ENCODE measurements around the gene DDO. TPM values are rescaled to one million over a fixed set of nuclear protein-coding genes. Genes with fewer than 3 reads are reported as not detected.

DDO gene
- polyA plus RNA-seq, 1 donor from 2014 or later, result not detected

- H4K20me1 ChIP-seq (ENCODE audit: insufficient read depth), result no peaks in the 10 kb centered on the region
- H3K79me2 ChIP-seq (replicated peaks; ENCODE audit: insufficient read depth, low read length), result no peaks in the 10 kb centered on the region
- H3K36me3 ChIP-seq (ENCODE audit: insufficient read depth, low read length), result no peaks in the 10 kb centered on the region
- H3K27ac ChIP-seq (ENCODE audit: low read length), result no peak overlapping the region
- H3K9me2 ChIP-seq (ENCODE audit: insufficient read depth, low read length), result no peaks in the 10 kb centered on the region
- no peaks in the 10 kb centered on the region for H3K27me3 ChIP-seq (ENCODE audit: insufficient read depth, low read depth, low read length)
- no peak overlapping the region for H2AFZ ChIP-seq (ENCODE audit: low read depth, low read length)
- TF ChIP-seq EZH2 (IDR thresholded peaks at IDR 0.05; ENCODE audit: borderline replicate concordance, insufficient read depth, low read length, poor library complexity, severe bottlenecking) (no peak), CTCF (IDR thresholded peaks at IDR 0.05; ENCODE audit: poor library complexity, severe bottlenecking) (no peak)
- H3K9me3 ChIP-seq (ENCODE audit: low read length), result no peaks in the 10 kb centered on the region
- no peaks in the 10 kb centered on the region for H3F3A ChIP-seq (ENCODE audit: insufficient read depth, low read length, poor library complexity, severe bottlenecking)
- H3K9ac ChIP-seq (ENCODE audit: low read length), result no peak overlapping the region
- no peak overlapping the region for H3K4me3 ChIP-seq (ENCODE audit: low read length)
- no peak overlapping the region for H3K4me2 ChIP-seq (ENCODE audit: low read length)
Observed at GRCh38 chr6:110401585-110402176, 13.7 kb downstream of the DDO start.

GRCh38 chr6:110400208-110400607 lies 15.2 kb downstream of the DDO start:
- H2AFZ ChIP-seq (ENCODE audit: low read depth, low read length), result no peak overlapping the region
- H3K4me2 ChIP-seq (ENCODE audit: low read length), result no peak overlapping the region
- H3K27me3 ChIP-seq (ENCODE audit: insufficient read depth, low read depth, low read length), result no peaks in the 10 kb centered on the region
- H3K79me2 ChIP-seq (replicated peaks; ENCODE audit: insufficient read depth, low read length), result no peaks in the 10 kb centered on the region
- no peak overlapping the region for H3K9ac ChIP-seq (ENCODE audit: low read length)
- H3K9me3 ChIP-seq (ENCODE audit: low read length), result no peaks in the 10 kb centered on the region
- no peaks in the 10 kb centered on the region for H3K9me2 ChIP-seq (ENCODE audit: insufficient read depth, low read length)
- no peaks in the 10 kb centered on the region for H4K20me1 ChIP-seq (ENCODE audit: insufficient read depth)
- no peaks in the 10 kb centered on the region for H3F3A ChIP-seq (ENCODE audit: insufficient read depth, low read length, poor library complexity, severe bottlenecking)
- H3K36me3 ChIP-seq (ENCODE audit: insufficient read depth, low read length), result no peaks in the 10 kb centered on the region
- H3K4me3 ChIP-seq (ENCODE audit: low read length), result no peak overlapping the region
- no peak for TF ChIP-seq EP300 (conservative IDR thresholded peaks at IDR 0.05; ENCODE audit: poor library complexity, severe bottlenecking)
- TF ChIP-seq RAD21 (conservative IDR thresholded peaks at IDR 0.05), result no peak
- no peak for TF ChIP-seq TAF1 (IDR thresholded peaks at IDR 0.05; ENCODE audit: low read depth)
- no peak for TF ChIP-seq CTCF (IDR thresholded peaks at IDR 0.05; ENCODE audit: poor library complexity, severe bottlenecking)
- no peak for TF ChIP-seq SMC3 (conservative IDR thresholded peaks at IDR 0.05; ENCODE audit: poor library complexity)
- no peak for TF ChIP-seq EZH2 (IDR thresholded peaks at IDR 0.05; ENCODE audit: borderline replicate concordance, insufficient read depth, low read length, poor library complexity, severe bottlenecking)
- no peak for TF ChIP-seq POLR2AphosphoS5 (IDR thresholded peaks at IDR 0.05)
- TF ChIP-seq, protein P1, sequence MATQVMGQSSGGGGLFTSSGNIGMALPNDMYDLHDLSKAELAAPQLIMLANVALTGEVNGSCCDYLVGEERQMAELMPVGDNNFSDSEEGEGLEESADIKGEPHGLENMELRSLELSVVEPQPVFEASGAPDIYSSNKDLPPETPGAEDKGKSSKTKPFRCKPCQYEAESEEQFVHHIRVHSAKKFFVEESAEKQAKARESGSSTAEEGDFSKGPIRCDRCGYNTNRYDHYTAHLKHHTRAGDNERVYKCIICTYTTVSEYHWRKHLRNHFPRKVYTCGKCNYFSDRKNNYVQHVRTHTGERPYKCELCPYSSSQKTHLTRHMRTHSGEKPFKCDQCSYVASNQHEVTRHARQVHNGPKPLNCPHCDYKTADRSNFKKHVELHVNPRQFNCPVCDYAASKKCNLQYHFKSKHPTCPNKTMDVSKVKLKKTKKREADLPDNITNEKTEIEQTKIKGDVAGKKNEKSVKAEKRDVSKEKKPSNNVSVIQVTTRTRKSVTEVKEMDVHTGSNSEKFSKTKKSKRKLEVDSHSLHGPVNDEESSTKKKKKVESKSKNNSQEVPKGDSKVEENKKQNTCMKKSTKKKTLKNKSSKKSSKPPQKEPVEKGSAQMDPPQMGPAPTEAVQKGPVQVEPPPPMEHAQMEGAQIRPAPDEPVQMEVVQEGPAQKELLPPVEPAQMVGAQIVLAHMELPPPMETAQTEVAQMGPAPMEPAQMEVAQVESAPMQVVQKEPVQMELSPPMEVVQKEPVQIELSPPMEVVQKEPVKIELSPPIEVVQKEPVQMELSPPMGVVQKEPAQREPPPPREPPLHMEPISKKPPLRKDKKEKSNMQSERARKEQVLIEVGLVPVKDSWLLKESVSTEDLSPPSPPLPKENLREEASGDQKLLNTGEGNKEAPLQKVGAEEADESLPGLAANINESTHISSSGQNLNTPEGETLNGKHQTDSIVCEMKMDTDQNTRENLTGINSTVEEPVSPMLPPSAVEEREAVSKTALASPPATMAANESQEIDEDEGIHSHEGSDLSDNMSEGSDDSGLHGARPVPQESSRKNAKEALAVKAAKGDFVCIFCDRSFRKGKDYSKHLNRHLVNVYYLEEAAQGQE (IDR thresholded peaks at IDR 0.05; ENCODE audit: borderline replicate concordance), result no peak
- TF ChIP-seq MXI1 (conservative IDR thresholded peaks at IDR 0.05; ENCODE audit: poor library complexity, severe bottlenecking), result no peak
- H3K27ac ChIP-seq (ENCODE audit: low read length), result no peak overlapping the region

All from neural cell (in vitro differentiated cells).